Liver (tissue), 9 donors: ENCODE measurements around the gene WNK1. TPM values are rescaled to one million over a fixed set of nuclear protein-coding genes. Genes with fewer than 3 reads are reported as not detected.
A peak's percentile ranks its signal among the peaks of the same experiment; 100 is the strongest.

Experiments used
- DNase-seq: peaks from one replicate; pipeline ENCODE4 v3.0.0-alpha.2; 2017; ENCODE audit warnings: low spot score
- H3K27ac ChIP-seq, 2 donors: one replicate each; pipeline ENCODE4 v1.7.0; 2013; ENCODE audit warnings: inconsistent platforms in 2 of 2, low read length in 2 of 2, control low read depth in 1 of 2, low read depth in 1 of 2, mild to moderate bottlenecking in 1 of 2
- H3K27me3 ChIP-seq, 4 donors: one replicate each; pipeline versions ENCODE4 v1.6.1 to v1.7.0; 2013; ENCODE audit warnings: low read length in 3 of 4, inconsistent platforms in 1 of 4, mild to moderate bottlenecking in 1 of 4, moderate library complexity in 1 of 4; ENCODE audit not compliant: control insufficient read depth in 4 of 4, insufficient read depth in 4 of 4
- H3K36me3 ChIP-seq, 4 donors: one replicate each; pipeline versions ENCODE4 v1.6.1 to v1.7.0; 2013; ENCODE audit warnings: low read length in 3 of 4, mild to moderate bottlenecking in 3 of 4, low read depth in 1 of 4, moderate library complexity in 1 of 4; ENCODE audit not compliant: control insufficient read depth in 4 of 4, insufficient read depth in 3 of 4
- H3K4me1 ChIP-seq, 4 donors: one replicate each; pipeline versions ENCODE4 v1.6.1 to v1.7.0; 2013; ENCODE audit warnings: low read length in 3 of 4, mild to moderate bottlenecking in 3 of 4, moderate library complexity in 1 of 4; ENCODE audit not compliant: control insufficient read depth in 4 of 4, insufficient read depth in 4 of 4
- H3K4me3 ChIP-seq, 3 donors: one replicate each; pipeline versions ENCODE4 v1.6.1 to v1.7.0; 2013; ENCODE audit warnings: low read length in 3 of 3, control low read depth in 1 of 3, low read depth in 1 of 3, mild to moderate bottlenecking in 1 of 3
- H3K9ac ChIP-seq, 2 donors: one replicate each; pipeline ENCODE4 v1.7.0; 2013; ENCODE audit warnings: low read length in 2 of 2, mild to moderate bottlenecking in 2 of 2, moderate library complexity in 2 of 2, control low read depth in 1 of 2, low read depth in 1 of 2
- H3K9me3 ChIP-seq, 4 donors: one replicate each; pipeline versions ENCODE4 v1.6.1 to v1.7.0; 2013; ENCODE audit warnings: low read length in 3 of 4; ENCODE audit not compliant: control insufficient read depth in 4 of 4
- EGR1 ChIP-seq, 2 donors: IDR thresholded peaks; 2 replicates each; pipeline ENCODE4 v1.6.1; 2016 to 2018; ENCODE audit warnings: antibody characterized with exemption in 2 of 2, low read depth in 2 of 2
- FOXA1 ChIP-seq: IDR thresholded peaks from 2 replicates; pipeline ENCODE4 v1.6.1; 2016; ENCODE audit warnings: antibody characterized with exemption
- FOXA2 ChIP-seq: IDR thresholded peaks from 2 replicates; pipeline ENCODE4 v1.6.1; 2016; ENCODE audit warnings: antibody characterized with exemption
- GABPA ChIP-seq, 2 donors: IDR thresholded peaks in 1 of 2; conservative IDR thresholded peaks in 1 of 2; 2 replicates each; pipeline ENCODE4 v1.6.1; 2016; ENCODE audit warnings: antibody characterized with exemption in 2 of 2, mild to moderate bottlenecking in 1 of 2, moderate library complexity in 1 of 2
- HNF4A ChIP-seq, 2 donors: conservative IDR thresholded peaks; 2 replicates each; pipeline ENCODE4 v1.6.1; 2016; ENCODE audit warnings: antibody characterized with exemption in 2 of 2, mild to moderate bottlenecking in 2 of 2
- HNF4G ChIP-seq: IDR thresholded peaks from 2 replicates; pipeline ENCODE4 v1.6.1; 2016; ENCODE audit warnings: antibody characterized with exemption
- JUND ChIP-seq, 2 donors: IDR thresholded peaks; 2 replicates each; pipeline ENCODE4 v1.6.1; 2016; ENCODE audit warnings: antibody characterized with exemption in 2 of 2
- NR2F2 ChIP-seq: IDR thresholded peaks from 2 replicates; pipeline ENCODE4 v1.6.1; 2016; ENCODE audit warnings: antibody characterized with exemption
- RAD21 ChIP-seq, 2 donors: IDR thresholded peaks; 2 replicates each; pipeline ENCODE4 v1.6.1; 2016; ENCODE audit warnings: antibody characterized with exemption in 2 of 2, mild to moderate bottlenecking in 2 of 2
- RXRA ChIP-seq, 2 donors: IDR thresholded peaks; 2 replicates each; pipeline ENCODE4 v1.6.1; 2017 to 2018; ENCODE audit warnings: antibody characterized with exemption in 2 of 2, mild to moderate bottlenecking in 1 of 2
- TAF1 ChIP-seq: conservative IDR thresholded peaks from 2 replicates; pipeline ENCODE4 v1.6.1; 2016; ENCODE audit warnings: antibody characterized with exemption, mild to moderate bottlenecking
- YY1 ChIP-seq: IDR thresholded peaks from 2 replicates; pipeline ENCODE4 v1.6.1; 2016; ENCODE audit warnings: antibody characterized with exemption, mild to moderate bottlenecking
- WGBS: extraction: QIAGEN DNeasy Blood & Tissue Kit; methylation state at CpG from one replicate; pipeline ENCODE4 v1.1.7; 2013; 5-methylcytosine and 5-hydroxymethylcytosine counted together
- polyA plus RNA-seq, 2 donors: library from polyadenylated mRNA; stranded (reverse) in 1 of 2; unstranded in 1 of 2; fragments of 200-250 nt in 1 of 2; fragments of >200 nt in 1 of 2; fragmentation: Nextera tagmentation in 1 of 2; extraction: Ambion mirVana in 1 of 2; gene quantifications; one replicate each; pipeline versions ENCODE4 v1.2.1 to v1.2.3, GENCODE V29; 2013 to 2015
- total RNA-seq, 2 donors: library from RNA; depleted of rRNA; stranded (reverse); fragments of >200 nt; gene quantifications; one replicate each; pipeline ENCODE4 v1.2.3, GENCODE V29; 2014
- TF ChIP-seq, protein P1 (sequence below): IDR thresholded peaks from 2 replicates; pipeline ENCODE4 v1.6.1; 2016; ENCODE audit warnings: antibody characterized with exemption
- TF ChIP-seq, protein P2 (sequence below): IDR thresholded peaks from 2 replicates; pipeline ENCODE4 v1.6.1; 2016; ENCODE audit warnings: antibody characterized with exemption
- TF ChIP-seq, protein P3 (sequence below): IDR thresholded peaks from 2 replicates; pipeline ENCODE4 v1.6.1; 2016; ENCODE audit warnings: antibody characterized with exemption, mild to moderate bottlenecking
- TF ChIP-seq, protein P4 (sequence below): IDR thresholded peaks from 2 replicates; pipeline ENCODE4 v1.6.1; 2016; ENCODE audit warnings: antibody characterized with exemption
- donor health status: healthy.
- donor health status: healthy.
- donor health status: healthy.
- donor health status: healthy.
- donor health status: healthy.

WNK1 gene
- total and polyA plus RNA-seq, 4 donors = 22.4 to 299 (median 53.8) TPM

DNA sequence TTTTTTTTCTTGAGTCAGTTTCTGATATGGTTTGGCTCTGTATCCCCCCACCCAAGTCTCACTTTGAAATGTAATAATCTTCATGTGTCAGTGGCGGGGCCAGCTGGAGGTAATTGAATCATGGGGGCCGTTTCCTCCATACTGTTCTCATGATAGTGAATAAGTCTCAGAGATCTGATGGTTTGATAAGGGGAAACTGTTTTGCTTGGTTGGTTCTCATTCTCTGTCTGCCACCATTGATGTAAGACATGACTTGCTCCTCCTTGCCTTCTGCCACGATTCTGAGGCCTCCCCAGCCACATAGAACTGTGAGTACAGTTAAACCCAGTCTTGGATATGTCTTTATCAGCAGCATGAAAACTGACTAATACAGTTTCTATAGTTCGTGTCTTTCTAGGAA lies 42.9 kb downstream of the WNK1 start:
- Histone ChIP-seq H3K36me3 (no peaks in the 10 kb centered on the region), H3K27me3 (no peaks in the 10 kb centered on the region), H3K27ac (no peak overlapping the region), H3K9ac (no peak overlapping the region), H3K4me3 (no peak overlapping the region), H3K4me1 (peaks cover 0 to 3% (median 3%) of the 10 kb centered on the region in 4 donors), H3K9me3 (no peaks in the 10 kb centered on the region)
- WGBS = 83% methylated on average over 4 of the region's 4 CpGs
- no peak for DNase-seq
- TF ChIP-seq EGR1 (IDR thresholded peaks at IDR 0.05; ENCODE audit: low read depth in 2 of 2) = no peak

DNA sequence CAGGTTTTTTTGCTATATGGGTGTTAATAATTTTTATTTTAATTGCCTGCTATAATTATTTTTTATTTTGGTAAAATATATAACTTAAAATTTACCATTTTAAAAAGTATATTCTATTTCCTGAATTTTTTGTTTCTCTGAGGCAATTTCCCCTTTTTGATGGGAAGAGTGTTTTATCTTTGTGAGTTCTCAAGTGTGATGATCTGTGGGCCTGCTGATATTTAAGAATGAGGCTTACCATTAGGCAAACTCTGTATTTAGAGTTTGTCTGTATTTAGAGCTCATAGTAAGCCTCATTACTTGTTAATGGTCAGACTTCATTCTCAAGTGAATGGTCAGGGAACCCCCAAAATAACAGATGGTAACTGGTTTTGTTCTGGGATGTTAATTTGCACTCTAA lies 48.0 kb downstream of the WNK1 start:
- DNase-seq = no peak
- Histone ChIP-seq H3K27ac (no peak overlapping the region), H3K36me3 (no peaks in the 10 kb centered on the region), H3K9ac (no peak overlapping the region), H3K27me3 (no peaks in the 10 kb centered on the region), H3K4me3 (no peak overlapping the region), H3K9me3 (no peaks in the 10 kb centered on the region), H3K4me1 (peaks cover 3 to 17% (median 15%) of the 10 kb centered on the region in 4 donors)
- TF ChIP-seq GABPA (IDR thresholded peaks at IDR 0.05 in 1 of 2, conservative IDR thresholded peaks at IDR 0.05 in 1 of 2) = no peak
- TF ChIP-seq JUND (IDR thresholded peaks at IDR 0.05) = no peak
- no peak for TF ChIP-seq RAD21 (IDR thresholded peaks at IDR 0.05)

DNA sequence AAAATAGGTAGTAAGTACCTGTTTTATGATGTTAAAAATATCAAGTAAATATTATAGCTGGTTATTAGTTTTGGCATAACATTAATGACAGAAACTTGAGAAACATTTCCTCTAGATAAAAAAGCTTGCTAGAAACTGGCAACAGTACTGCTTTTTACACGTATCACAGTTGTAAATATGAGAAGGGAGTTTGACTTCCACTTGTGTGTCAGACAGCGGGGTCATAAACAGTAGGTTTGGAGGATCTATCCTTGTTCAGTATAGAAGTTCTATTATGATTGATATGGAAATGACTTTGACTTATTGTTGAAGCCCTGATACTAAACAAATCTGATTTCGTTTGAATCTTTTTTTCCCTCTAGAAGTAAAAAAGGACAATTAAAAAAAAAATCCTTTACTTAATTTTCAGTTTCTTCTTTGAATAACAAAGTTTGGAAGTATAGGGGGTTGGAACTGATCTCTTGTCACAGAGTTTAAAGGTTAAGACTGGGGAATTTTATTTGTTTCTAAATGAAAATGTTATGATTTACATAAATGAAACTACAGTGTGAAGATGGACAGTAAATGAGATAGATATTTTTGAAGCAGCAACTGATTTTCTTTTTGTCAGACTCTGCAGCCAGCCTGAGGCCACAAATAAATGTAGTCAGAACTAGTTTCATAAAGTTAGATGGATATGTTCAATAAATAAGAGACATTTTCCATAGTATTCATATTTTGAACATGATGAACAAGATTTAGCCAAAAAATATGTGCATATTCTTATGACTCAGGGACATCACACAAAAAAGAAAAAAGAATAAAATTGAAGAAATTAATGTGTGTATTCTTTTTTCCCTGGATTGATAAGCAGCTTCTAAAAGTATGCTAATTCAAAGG lies 50.1 kb downstream of the WNK1 start:
- H3K27ac ChIP-seq = peak overlapping the region; percentile 4 to 30
- H3K27me3 ChIP-seq = no peaks in the 10 kb centered on the region
- H3K36me3 ChIP-seq = no peaks in the 10 kb centered on the region
- H3K4me1 ChIP-seq = peaks cover 2 to 23% (median 22%) of the 10 kb centered on the region in 4 donors
- H3K4me3 ChIP-seq = no peak overlapping the region
- no peak for DNase-seq
- peak; percentile 21 for TF ChIP-seq FOXA2
- TF ChIP-seq NR2F2 = no peak
- H3K9ac ChIP-seq = peak overlapping the region in 1 of 2 donors; percentile 70
- 17% methylated on average over 3 of the region's 3 CpGs for WGBS
- H3K9me3 ChIP-seq = no peaks in the 10 kb centered on the region

DNA sequence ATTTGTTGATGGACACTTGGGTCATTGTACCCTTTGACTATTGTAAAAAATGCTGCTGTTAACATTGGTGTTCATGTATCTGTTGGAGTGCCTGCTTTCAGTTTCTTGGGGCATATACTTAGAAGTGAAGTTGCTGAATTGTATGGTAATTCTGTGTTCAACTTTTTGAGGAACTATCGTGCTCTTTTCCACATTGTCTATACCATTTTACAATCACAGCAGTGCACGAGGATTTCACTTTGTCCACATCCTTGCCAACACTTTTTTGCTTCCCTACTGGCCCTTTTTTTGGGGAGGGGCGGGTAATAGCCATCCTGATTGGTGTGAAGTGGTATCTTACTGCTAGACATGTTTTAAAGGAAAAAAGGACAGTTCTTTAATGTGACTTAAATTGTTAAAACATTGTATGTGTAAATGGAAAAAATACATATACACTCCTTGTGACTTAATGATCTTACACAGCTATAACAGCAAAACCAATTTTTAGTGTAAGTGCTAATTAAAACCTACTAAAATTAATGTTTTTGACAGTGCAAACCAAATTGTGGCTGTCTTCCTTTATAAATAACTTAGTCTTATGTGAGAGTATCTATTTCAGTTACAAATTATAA lies 52.7 kb downstream of the WNK1 start:
- Histone ChIP-seq H3K36me3 (no peaks in the 10 kb centered on the region), H3K9me3 (no peaks in the 10 kb centered on the region), H3K27ac (no peak overlapping the region), H3K4me3 (no peak overlapping the region), H3K9ac (no peak overlapping the region), H3K27me3 (no peaks in the 10 kb centered on the region), H3K4me1 (peaks cover 2 to 23% (median 22%) of the 10 kb centered on the region in 4 donors)
- 72% methylated on average over 3 of the region's 3 CpGs for WGBS
- no peak for DNase-seq
- no peak for TF ChIP-seq EGR1 (IDR thresholded peaks at IDR 0.05; ENCODE audit: low read depth in 2 of 2)
- TF ChIP-seq, protein P1, sequence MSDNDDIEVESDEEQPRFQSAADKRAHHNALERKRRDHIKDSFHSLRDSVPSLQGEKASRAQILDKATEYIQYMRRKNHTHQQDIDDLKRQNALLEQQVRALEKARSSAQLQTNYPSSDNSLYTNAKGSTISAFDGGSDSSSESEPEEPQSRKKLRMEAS = no peak
- TF ChIP-seq FOXA1 = no peak
- no peak for TF ChIP-seq NR2F2
- TF ChIP-seq, protein P2, sequence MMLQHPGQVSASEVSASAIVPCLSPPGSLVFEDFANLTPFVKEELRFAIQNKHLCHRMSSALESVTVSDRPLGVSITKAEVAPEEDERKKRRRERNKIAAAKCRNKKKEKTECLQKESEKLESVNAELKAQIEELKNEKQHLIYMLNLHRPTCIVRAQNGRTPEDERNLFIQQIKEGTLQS = no peak
- no peak for TF ChIP-seq RAD21 (IDR thresholded peaks at IDR 0.05)
- TF ChIP-seq, protein P3, sequence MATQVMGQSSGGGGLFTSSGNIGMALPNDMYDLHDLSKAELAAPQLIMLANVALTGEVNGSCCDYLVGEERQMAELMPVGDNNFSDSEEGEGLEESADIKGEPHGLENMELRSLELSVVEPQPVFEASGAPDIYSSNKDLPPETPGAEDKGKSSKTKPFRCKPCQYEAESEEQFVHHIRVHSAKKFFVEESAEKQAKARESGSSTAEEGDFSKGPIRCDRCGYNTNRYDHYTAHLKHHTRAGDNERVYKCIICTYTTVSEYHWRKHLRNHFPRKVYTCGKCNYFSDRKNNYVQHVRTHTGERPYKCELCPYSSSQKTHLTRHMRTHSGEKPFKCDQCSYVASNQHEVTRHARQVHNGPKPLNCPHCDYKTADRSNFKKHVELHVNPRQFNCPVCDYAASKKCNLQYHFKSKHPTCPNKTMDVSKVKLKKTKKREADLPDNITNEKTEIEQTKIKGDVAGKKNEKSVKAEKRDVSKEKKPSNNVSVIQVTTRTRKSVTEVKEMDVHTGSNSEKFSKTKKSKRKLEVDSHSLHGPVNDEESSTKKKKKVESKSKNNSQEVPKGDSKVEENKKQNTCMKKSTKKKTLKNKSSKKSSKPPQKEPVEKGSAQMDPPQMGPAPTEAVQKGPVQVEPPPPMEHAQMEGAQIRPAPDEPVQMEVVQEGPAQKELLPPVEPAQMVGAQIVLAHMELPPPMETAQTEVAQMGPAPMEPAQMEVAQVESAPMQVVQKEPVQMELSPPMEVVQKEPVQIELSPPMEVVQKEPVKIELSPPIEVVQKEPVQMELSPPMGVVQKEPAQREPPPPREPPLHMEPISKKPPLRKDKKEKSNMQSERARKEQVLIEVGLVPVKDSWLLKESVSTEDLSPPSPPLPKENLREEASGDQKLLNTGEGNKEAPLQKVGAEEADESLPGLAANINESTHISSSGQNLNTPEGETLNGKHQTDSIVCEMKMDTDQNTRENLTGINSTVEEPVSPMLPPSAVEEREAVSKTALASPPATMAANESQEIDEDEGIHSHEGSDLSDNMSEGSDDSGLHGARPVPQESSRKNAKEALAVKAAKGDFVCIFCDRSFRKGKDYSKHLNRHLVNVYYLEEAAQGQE = no peak
- TF ChIP-seq, protein P4, sequence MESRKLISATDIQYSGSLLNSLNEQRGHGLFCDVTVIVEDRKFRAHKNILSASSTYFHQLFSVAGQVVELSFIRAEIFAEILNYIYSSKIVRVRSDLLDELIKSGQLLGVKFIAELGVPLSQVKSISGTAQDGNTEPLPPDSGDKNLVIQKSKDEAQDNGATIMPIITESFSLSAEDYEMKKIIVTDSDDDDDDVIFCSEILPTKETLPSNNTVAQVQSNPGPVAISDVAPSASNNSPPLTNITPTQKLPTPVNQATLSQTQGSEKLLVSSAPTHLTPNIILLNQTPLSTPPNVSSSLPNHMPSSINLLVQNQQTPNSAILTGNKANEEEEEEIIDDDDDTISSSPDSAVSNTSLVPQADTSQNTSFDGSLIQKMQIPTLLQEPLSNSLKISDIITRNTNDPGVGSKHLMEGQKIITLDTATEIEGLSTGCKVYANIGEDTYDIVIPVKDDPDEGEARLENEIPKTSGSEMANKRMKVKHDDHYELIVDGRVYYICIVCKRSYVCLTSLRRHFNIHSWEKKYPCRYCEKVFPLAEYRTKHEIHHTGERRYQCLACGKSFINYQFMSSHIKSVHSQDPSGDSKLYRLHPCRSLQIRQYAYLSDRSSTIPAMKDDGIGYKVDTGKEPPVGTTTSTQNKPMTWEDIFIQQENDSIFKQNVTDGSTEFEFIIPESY = no peak
- TF ChIP-seq RXRA (IDR thresholded peaks at IDR 0.05) = no peak
- no peak for TF ChIP-seq YY1
- TF ChIP-seq HNF4A (conservative IDR thresholded peaks at IDR 0.05) = no peak
- no peak for TF ChIP-seq HNF4G
- TF ChIP-seq TAF1 = no peak
